ENCODE results near the gene SALL1.

Gene SALL1

GRCh38 chr16:51150888-51151320 lies at the start of gene SALL1:
Gene SALL1, minus strand, starts transcription at chr16:51151270. Its CDS starts 29 bp downstream, at chr16:51151241.
- DNase-seq: no peak

GRCh38 chr16:51200793-51201192 lies 49.7 kb upstream of the SALL1 start:
- no peak for DNase-seq

GRCh38 chr16:51197953-51198748 lies 47.1 kb upstream of the SALL1 start:
- DNase-seq: no peak

GRCh38 chr16:51193879-51194278 lies 42.8 kb upstream of the SALL1 start:
- no peak for DNase-seq

- DNase-seq: no peak
Measured at GRCh38 chr16:51184702-51185433, 33.8 kb upstream of the SALL1 start.

- DNase-seq: no peak
Measured at GRCh38 chr16:51181503-51181811, 30.4 kb upstream of the SALL1 start.

GRCh38 chr16:51180719-51181502 lies 29.8 kb upstream of the SALL1 start:
- DNase-seq: no peak

GRCh38 chr16:51175081-51175480 lies 24.0 kb upstream of the SALL1 start:
- DNase-seq: no peak

- DNase-seq: no peak
Measured at GRCh38 chr16:51172368-51172767, 21.3 kb upstream of the SALL1 start.

- DNase-seq: no peak
Measured at GRCh38 chr16:51168755-51169154, 17.7 kb upstream of the SALL1 start.

GRCh38 chr16:51167170-51167895 lies 16.3 kb upstream of the SALL1 start:
- DNase-seq: no peak

GRCh38 chr16:51166541-51166940 lies 15.5 kb upstream of the SALL1 start:
- no peak for DNase-seq

GRCh38 chr16:51166091-51166490 lies 15.0 kb upstream of the SALL1 start:
- no peak for DNase-seq

- DNase-seq: no peak
Measured at GRCh38 chr16:51165043-51165442, 14.0 kb upstream of the SALL1 start.

- DNase-seq: no peak
Measured at GRCh38 chr16:51164574-51164973, 13.5 kb upstream of the SALL1 start.

GRCh38 chr16:51163894-51164566 lies 13.0 kb upstream of the SALL1 start:
- DNase-seq: no peak

GRCh38 chr16:51163366-51163765 lies 12.3 kb upstream of the SALL1 start:
- DNase-seq: no peak

- DNase-seq: no peak
Measured at GRCh38 chr16:51161440-51162195, 10.5 kb upstream of the SALL1 start.

- DNase-seq: no peak
Measured at GRCh38 chr16:51159865-51160264, 8.8 kb upstream of the SALL1 start.

- no peak for DNase-seq
Measured at GRCh38 chr16:51159296-51159695, 8.2 kb upstream of the SALL1 start.

GRCh38 chr16:51157698-51158097 lies 6.6 kb upstream of the SALL1 start:
- no peak for DNase-seq

- no peak for DNase-seq
Measured at GRCh38 chr16:51156807-51157200, 5.7 kb upstream of the SALL1 start.

All from NCI-H1436 treated with DMSO at 0.1 percent for 48 hours (cell line).